Activated naive CD8-positive, alpha-beta T cell treated with anti-CD3 and anti-CD28 coated beads, Interleukin-2, amount 50 U/mL, for 16 hours (primary cell): ENCODE results near the gene MAGI2.
"Not testable (repeated sequence)": the region's sequence is repeated elsewhere in the genome, so short reads cannot be mapped to it uniquely, and the experiment has no call there.

Experiments
- DNase-seq: peaks from one replicate; pipeline ENCODE4 v3.0.0-alpha.2; 2020; ENCODE audit warnings: low read depth, low spot score

Gene MAGI2

GRCh38 chr7:78301407-78301806, 1152.1 kb downstream of the MAGI2 start:
- DNase-seq: no peak

GRCh38 chr7:78299088-78299487, 1154.4 kb downstream of the MAGI2 start:
- DNase-seq: no peak

GRCh38 chr7:78296644-78297371, 1156.7 kb downstream of the MAGI2 start:
- no peak for DNase-seq

- DNase-seq: no peak
Observed at GRCh38 chr7:78296046-78296597, 1157.3 kb downstream of the MAGI2 start.

- not testable (repeated sequence) for DNase-seq
Observed at GRCh38 chr7:78289471-78289870, 1164.0 kb downstream of the MAGI2 start.

- no peak for DNase-seq
Observed at GRCh38 chr7:78284945-78285344, 1168.5 kb downstream of the MAGI2 start.

GRCh38 chr7:78280276-78280675, 1173.2 kb downstream of the MAGI2 start:
- DNase-seq: no peak

- no peak for DNase-seq
Observed at GRCh38 chr7:78279457-78279856, 1174.0 kb downstream of the MAGI2 start.

- DNase-seq: no peak
Observed at GRCh38 chr7:78279032-78279431, 1174.4 kb downstream of the MAGI2 start.

- DNase-seq: no peak
Observed at GRCh38 chr7:78267141-78267540, 1186.3 kb downstream of the MAGI2 start.

- no peak for DNase-seq
Observed at GRCh38 chr7:78265486-78265885, 1188.0 kb downstream of the MAGI2 start.

GRCh38 chr7:78265071-78265470, 1188.4 kb downstream of the MAGI2 start:
- DNase-seq: no peak

- no peak for DNase-seq
Observed at GRCh38 chr7:78264105-78264504, 1189.4 kb downstream of the MAGI2 start.

GRCh38 chr7:78261739-78262138, 1191.7 kb downstream of the MAGI2 start:
- no peak for DNase-seq

GRCh38 chr7:78261302-78261701, 1192.2 kb downstream of the MAGI2 start:
- no peak for DNase-seq

GRCh38 chr7:78260826-78261225, 1192.6 kb downstream of the MAGI2 start:
- DNase-seq: no peak

GRCh38 chr7:78254726-78255055, 1198.8 kb downstream of the MAGI2 start:
- DNase-seq: no peak

GRCh38 chr7:78253850-78254725, 1199.4 kb downstream of the MAGI2 start:
- no peak for DNase-seq

- DNase-seq: no peak
Observed at GRCh38 chr7:78248867-78249266, 1204.6 kb downstream of the MAGI2 start.

GRCh38 chr7:78247910-78248689, 1205.4 kb downstream of the MAGI2 start:
- DNase-seq: no peak

GRCh38 chr7:78240179-78240578, 1213.3 kb downstream of the MAGI2 start:
- not testable (repeated sequence) for DNase-seq

GRCh38 chr7:78234634-78235033, 1218.8 kb downstream of the MAGI2 start:
- DNase-seq: no peak
